Activated naive CD8-positive, alpha-beta T cell treated with anti-CD3 and anti-CD28 coated beads, Interleukin-2, amount 50 U/mL, for 16 hours (primary cell): ENCODE measurements around the gene WDR55.
"Not testable (repeated sequence)": the region's sequence is repeated elsewhere in the genome, so short reads cannot be mapped to it uniquely, and the experiment has no call there.

ENCODE experiments used
- DNase-seq: peaks from one replicate; pipeline ENCODE4 v3.0.0-alpha.2; 2020; ENCODE audit warnings: low read depth, low spot score

Gene WDR55

GRCh38 chr5:140710899-140711552 is 46.3 kb downstream of the WDR55 start:
- peak; percentile 63 for DNase-seq

- no peak for DNase-seq
These were observed 47.1 kb downstream of the WDR55 start for GRCh38 chr5:140711794-140712193.

- DNase-seq: no peak
These were observed 48.9 kb downstream of the WDR55 start for GRCh38 chr5:140713562-140714094.

- not testable (repeated sequence) for DNase-seq
These were observed 51.5 kb downstream of the WDR55 start for GRCh38 chr5:140716238-140716637.

GRCh38 chr5:140718266-140718592 is 53.5 kb downstream of the WDR55 start:
- no peak for DNase-seq

- DNase-seq: not testable (repeated sequence)
These were observed 56.0 kb downstream of the WDR55 start for GRCh38 chr5:140720738-140721137.

GRCh38 chr5:140721395-140721794 is 56.7 kb downstream of the WDR55 start:
- not testable (repeated sequence) for DNase-seq
